22Rv1 (cell line): ENCODE measurements around the gene MAD2L2.

Experiments
- CTCF ChIP-seq: fragments of 450-650 bp; IDR thresholded peaks from 2 replicates; pipeline ENCODE4 v1.5.1; 2017; ENCODE audit warnings: mild to moderate bottlenecking
- ZFX ChIP-seq: fragments of 450-650 bp; IDR thresholded peaks from 2 replicates; pipeline ENCODE4 v1.6.1; 2017; ENCODE audit warnings: antibody characterized with exemption, borderline replicate concordance

GRCh38 chr1:11648039-11648438 is 32.9 kb downstream of the MAD2L2 start:
- TF ChIP-seq CTCF (no peak), ZFX (no peak)
